HG02623 (cell line): ENCODE results near the gene OPCML.

Source experiments
- ATAC-seq: cut with Tn5 transposase; IDR thresholded peaks from one replicate; pipeline ENCODE4 v1.9.1; 2021; ENCODE audit warnings: moderate library complexity; ENCODE audit not compliant: unreplicated experiment

The OPCML gene

GRCh38 chr11:133004369-133004768 is 527.9 kb downstream of the OPCML start:
- ATAC-seq = no peak

GRCh38 chr11:132999516-132999915 is 532.8 kb downstream of the OPCML start:
- ATAC-seq = no peak

- ATAC-seq = no peak
Measured at GRCh38 chr11:132999031-132999430, 533.3 kb downstream of the OPCML start.

- no peak for ATAC-seq
Measured at GRCh38 chr11:132997396-132997795, 534.9 kb downstream of the OPCML start.

- ATAC-seq = no peak
Measured at GRCh38 chr11:132994966-132995365, 537.3 kb downstream of the OPCML start.

GRCh38 chr11:132993991-132994502 is 538.3 kb downstream of the OPCML start:
- ATAC-seq = no peak

GRCh38 chr11:132992838-132993631 is 539.3 kb downstream of the OPCML start:
- no peak for ATAC-seq

GRCh38 chr11:132988411-132988810 is 543.9 kb downstream of the OPCML start:
- no peak for ATAC-seq

GRCh38 chr11:132987936-132988335 is 544.4 kb downstream of the OPCML start:
- ATAC-seq = no peak

- ATAC-seq = no peak
Measured at GRCh38 chr11:132983641-132983978, 548.7 kb downstream of the OPCML start.

GRCh38 chr11:132982772-132983640 is 549.3 kb downstream of the OPCML start:
- ATAC-seq = no peak

- no peak for ATAC-seq
Measured at GRCh38 chr11:132981131-132981956, 551.0 kb downstream of the OPCML start.

GRCh38 chr11:132980670-132981069 is 551.6 kb downstream of the OPCML start:
- no peak for ATAC-seq

- no peak for ATAC-seq
Measured at GRCh38 chr11:132977746-132978145, 554.6 kb downstream of the OPCML start.

GRCh38 chr11:132977241-132977640 is 555.1 kb downstream of the OPCML start:
- ATAC-seq = no peak

- ATAC-seq = no peak
Measured at GRCh38 chr11:132976115-132976514, 556.2 kb downstream of the OPCML start.

GRCh38 chr11:132973686-132974085 is 558.6 kb downstream of the OPCML start:
- no peak for ATAC-seq

GRCh38 chr11:132972565-132972964 is 559.7 kb downstream of the OPCML start:
- no peak for ATAC-seq

- no peak for ATAC-seq
Measured at GRCh38 chr11:132971351-132971750, 561.0 kb downstream of the OPCML start.

GRCh38 chr11:132969892-132970291 is 562.4 kb downstream of the OPCML start:
- ATAC-seq = no peak

- no peak for ATAC-seq
Measured at GRCh38 chr11:132962041-132962440, 570.3 kb downstream of the OPCML start.
